ENCODE results near the gene RRP12.

The RRP12 gene

DNA sequence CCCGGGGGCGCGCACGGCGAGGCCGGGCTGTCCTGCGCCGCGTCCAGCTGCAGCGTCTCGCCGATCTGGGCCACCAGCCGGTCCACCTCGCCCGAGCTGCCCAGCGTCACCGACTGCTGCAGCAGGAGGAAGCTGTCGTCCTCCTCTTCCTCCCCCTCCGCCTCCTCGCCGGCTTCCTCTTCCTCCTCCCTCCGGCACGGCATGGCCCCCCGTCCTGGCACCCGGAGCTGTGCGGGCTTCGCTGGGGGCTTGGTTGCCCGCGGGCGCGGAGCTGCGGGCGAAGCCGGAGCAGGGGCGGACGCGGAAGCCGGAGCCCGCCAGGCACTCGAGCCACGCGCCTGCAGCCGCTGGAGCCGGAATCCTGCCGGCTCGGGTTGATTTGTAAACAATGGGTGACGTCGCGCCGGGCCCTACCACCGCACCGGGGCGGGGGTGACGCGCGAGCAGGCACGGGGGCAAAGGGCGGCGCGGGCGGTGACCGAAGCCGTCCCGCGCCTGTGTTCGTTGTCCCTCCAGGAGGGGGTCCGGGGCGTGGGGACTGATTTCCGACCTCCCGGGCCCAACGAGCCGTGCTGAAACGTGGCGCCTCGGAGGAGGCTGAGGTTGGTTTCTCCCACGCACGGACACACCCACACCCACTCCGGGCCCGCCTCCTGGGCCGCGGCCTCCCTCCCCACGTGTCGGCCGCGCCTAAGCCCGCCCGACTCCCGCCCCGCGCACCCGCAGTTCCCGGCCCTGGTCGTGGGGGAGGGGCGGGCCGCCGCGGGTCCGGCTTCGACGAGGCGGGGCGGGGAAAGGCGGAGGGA lies 66.6 kb downstream of the RRP12 start, which contains the start of gene FRAT2:
Gene FRAT2, minus strand, starts transcription at position 360 of the 806 bp plus-strand sequence. Its CDS starts 157 bp downstream, at position 203.
- Histone ChIP-seq H3K4me3 (ENCODE audit: low read length) (peak within 1 kb of the TSS; percentile 78), H3K9me3 (ENCODE audit: low read length) (no peaks in the 10 kb centered on the region), H2AFZ (ENCODE audit: low read depth, low read length) (peak within 1 kb of the TSS; percentile 72), H3K4me1 (ENCODE audit: insufficient read depth, low read length) (peaks cover 40% of the 10 kb centered on the region), H3K27me3 (ENCODE audit: insufficient read depth, low read length) (no peaks in the 10 kb centered on the region), H3K36me3 (ENCODE audit: insufficient read depth, low read length) (no peaks in the 10 kb centered on the region)

DNA sequence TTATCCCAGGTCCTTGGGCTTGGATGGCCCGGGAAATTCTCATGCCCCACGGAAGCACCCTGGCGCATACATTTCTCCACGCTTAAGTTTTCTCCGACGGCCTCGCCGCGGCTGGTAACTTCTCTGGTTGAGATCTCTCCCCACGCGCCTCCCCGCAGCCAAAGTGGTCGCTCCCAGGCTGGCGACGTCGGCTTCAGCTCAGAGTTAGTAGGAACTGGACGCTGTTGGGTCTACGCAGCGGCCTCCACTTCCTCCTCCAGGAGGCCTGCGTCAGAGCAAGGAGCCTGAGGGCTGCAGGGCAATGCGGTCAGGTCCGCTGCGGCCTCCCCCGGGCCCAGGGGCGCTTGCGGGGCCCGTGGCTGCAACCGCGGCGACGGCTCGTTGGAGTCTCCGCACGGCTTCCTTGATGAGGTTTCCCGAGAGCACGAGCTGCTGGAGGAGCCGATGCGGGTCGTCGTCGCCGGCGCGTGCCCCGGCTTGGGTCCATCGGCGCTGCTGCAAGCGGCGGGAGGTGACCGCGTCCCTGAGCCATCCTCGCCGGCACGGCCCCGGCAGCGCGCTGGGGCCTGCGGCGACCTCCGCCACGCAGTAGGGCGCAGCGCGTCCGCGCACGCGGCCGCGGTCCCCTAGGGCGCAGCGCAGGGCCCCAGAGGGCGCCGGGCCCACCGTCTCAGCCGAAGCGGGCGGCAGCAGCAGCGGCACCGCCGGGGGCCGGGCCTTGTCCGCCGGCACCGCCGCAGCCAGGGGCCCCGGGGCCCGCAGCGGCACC lies 67.4 kb downstream of the RRP12 start:
- Histone ChIP-seq H2AFZ (ENCODE audit: low read depth, low read length) (peak overlapping the region; percentile 50), H3K4me3 (ENCODE audit: low read length) (peak overlapping the region; percentile 78), H3K4me1 (ENCODE audit: insufficient read depth, low read length) (peaks cover 40% of the 10 kb centered on the region), H3K36me3 (ENCODE audit: insufficient read depth, low read length) (peaks cover 2% of the 10 kb centered on the region), H3K9me3 (ENCODE audit: low read length) (no peaks in the 10 kb centered on the region), H3K27me3 (ENCODE audit: insufficient read depth, low read length) (no peaks in the 10 kb centered on the region)

DNA sequence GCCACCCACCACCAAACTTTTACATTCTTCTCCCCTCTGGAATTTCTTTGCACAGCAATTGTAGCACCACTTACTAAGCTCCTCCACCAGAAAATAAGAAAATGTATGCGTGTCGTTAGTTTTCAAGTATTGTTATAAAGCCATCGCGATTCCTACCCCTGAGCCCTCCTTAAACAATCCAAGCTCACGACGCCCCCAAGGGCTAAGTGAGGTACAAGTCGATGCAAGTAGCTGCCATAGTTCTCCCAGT lies 67.9 kb downstream of the RRP12 start:
- Histone ChIP-seq H3K4me3 (ENCODE audit: low read length) (peak overlapping the region; percentile 78), H2AFZ (ENCODE audit: low read depth, low read length) (peak overlapping the region; percentile 50), H3K9me3 (ENCODE audit: low read length) (no peaks in the 10 kb centered on the region), H3K27me3 (ENCODE audit: insufficient read depth, low read length) (no peaks in the 10 kb centered on the region), H3K36me3 (ENCODE audit: insufficient read depth, low read length) (peaks cover 2% of the 10 kb centered on the region), H3K4me1 (ENCODE audit: insufficient read depth, low read length) (peaks cover 40% of the 10 kb centered on the region)

DNA sequence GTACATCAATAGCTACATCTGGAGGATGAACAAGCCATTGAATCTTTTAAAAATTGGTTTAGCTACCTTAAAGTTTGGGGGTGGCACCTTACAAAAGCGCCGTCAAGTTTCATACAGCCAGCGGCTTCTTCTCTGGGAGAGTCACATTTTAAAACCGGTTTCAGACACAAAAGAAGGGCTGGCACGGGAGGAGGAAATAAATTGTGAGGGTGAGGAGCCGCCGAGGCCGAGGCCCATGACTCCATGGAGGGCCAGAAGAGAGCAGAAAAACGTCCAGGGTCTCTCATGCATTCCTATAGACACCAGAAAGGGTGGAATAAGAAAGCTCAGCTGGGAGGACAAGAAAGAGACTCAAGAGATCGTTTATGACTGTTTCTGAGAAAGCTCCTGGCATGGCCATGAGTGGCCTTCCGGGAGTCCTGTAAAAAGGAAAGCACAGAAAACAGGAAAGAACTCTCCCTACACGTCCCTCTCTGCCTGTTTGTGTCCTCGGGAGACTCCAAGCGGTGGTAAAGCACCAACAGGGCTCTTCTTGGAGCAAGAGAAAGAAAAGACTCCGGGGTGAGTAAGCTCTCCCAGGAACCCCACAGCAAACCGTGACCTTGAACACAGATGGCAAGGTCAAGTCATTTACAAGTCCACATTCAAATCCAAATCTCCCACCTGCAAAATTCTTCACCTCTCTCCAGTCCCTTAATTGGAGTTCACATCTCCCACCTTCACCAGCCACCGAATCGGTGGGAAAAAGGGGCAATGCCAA lies 68.4 kb downstream of the RRP12 start:
- Histone ChIP-seq H3K4me3 (ENCODE audit: low read length) (peak overlapping the region; percentile 78), H2AFZ (ENCODE audit: low read depth, low read length) (no peak overlapping the region), H3K27me3 (ENCODE audit: insufficient read depth, low read length) (no peaks in the 10 kb centered on the region), H3K9me3 (ENCODE audit: low read length) (no peaks in the 10 kb centered on the region), H3K36me3 (ENCODE audit: insufficient read depth, low read length) (peaks cover 2% of the 10 kb centered on the region), H3K4me1 (ENCODE audit: insufficient read depth, low read length) (peaks cover 34% of the 10 kb centered on the region)

DNA sequence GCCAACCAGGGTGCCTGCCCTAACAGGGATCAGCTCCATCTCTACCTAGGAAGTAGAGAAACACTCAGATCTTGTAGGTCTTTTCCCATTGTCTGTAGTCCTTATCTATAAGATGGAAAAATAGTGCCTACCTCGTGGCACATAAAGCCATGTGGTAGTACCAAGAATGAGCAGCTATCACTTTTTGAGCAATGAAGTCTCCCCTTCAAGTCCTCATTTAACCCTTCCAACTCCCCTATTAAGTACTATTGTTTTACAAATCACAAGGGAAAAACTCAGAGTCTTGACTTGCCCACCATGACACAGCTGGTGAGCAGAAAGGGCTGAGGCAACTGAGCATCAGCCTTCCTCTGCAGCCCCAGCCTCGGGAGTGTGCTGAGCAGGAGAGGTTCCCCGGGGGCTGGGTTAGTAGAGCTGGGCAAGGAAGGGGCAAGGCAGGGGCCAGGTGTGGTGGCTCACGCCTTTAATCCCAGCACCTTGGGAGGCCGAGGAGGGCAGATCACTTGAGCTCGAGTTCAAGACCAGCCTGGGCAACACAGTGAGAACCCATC lies 69.9 kb downstream of the RRP12 start:
- Histone ChIP-seq H3K9me3 (ENCODE audit: low read length) (no peaks in the 10 kb centered on the region), H3K4me1 (ENCODE audit: insufficient read depth, low read length) (peaks cover 19% of the 10 kb centered on the region), H2AFZ (ENCODE audit: low read depth, low read length) (no peak overlapping the region), H3K36me3 (ENCODE audit: insufficient read depth, low read length) (peaks cover 2% of the 10 kb centered on the region), H3K4me3 (ENCODE audit: low read length) (no peak overlapping the region), H3K27me3 (ENCODE audit: insufficient read depth, low read length) (no peaks in the 10 kb centered on the region)

DNA sequence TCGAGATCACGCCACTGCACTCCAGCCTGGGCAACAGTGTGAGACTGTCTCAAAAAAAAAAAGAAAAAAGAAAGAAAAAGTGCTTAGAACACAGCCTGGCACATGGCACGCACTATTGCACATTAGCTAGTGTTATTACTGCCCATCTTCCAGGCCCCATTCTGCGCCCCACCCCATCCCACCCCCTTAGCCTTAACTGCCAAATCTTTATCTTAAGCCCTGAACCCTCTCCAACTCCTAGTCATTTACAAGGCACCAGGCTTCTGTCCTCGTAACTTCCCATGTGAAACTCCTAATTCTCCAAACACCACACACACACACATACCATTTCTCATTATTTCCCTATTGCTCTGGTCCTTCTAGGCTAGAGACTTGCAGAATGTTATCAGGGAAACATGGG lies 71.4 kb downstream of the RRP12 start:
- H2AFZ ChIP-seq (ENCODE audit: low read depth, low read length) = no peak overlapping the region
- H3K36me3 ChIP-seq (ENCODE audit: insufficient read depth, low read length) = peaks cover 2% of the 10 kb centered on the region
- H3K9me3 ChIP-seq (ENCODE audit: low read length) = no peaks in the 10 kb centered on the region
- peaks cover 15% of the 10 kb centered on the region for H3K4me1 ChIP-seq (ENCODE audit: insufficient read depth, low read length)
- H3K27me3 ChIP-seq (ENCODE audit: insufficient read depth, low read length) = no peaks in the 10 kb centered on the region
- no peak overlapping the region for H3K4me3 ChIP-seq (ENCODE audit: low read length)

DNA sequence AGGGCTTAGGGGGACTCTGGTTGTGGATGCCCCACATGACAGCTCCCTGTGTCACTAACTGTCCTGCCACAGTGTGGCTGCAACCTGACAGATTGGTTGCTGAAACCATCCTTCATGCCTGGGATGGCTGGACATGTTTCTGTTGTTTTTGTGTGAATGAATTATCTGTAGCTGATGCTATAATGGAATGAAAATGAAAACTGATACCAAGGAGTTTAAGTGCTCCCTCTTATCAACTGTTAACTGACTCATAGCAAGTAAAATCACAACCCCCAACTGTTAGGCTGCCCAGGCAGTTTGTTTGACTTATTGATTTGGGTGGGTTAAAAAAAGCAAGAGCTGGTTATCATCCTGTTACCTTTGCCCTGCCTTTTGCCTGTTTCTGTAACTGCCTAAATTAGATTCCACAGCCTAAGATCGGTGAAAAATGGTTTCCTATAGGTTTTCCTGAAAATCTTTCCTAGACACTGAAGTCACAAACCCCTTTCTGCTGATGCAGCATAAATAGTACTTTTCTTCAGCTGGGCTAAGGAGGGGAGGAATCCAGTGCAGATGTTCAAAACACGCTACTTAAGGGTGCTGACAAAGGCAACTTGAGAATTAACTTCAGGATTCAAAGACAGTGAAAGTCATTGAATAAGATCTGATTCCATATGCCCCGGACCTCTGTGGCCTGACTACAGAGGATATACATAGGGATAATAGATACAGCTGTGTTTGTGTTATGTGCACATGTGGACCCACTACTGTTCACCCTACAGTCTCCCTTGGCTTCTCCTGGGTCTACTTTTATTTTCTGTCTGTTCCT lies 72.3 kb downstream of the RRP12 start:
- Histone ChIP-seq H3K27me3 (ENCODE audit: insufficient read depth, low read length) (no peaks in the 10 kb centered on the region), H2AFZ (ENCODE audit: low read depth, low read length) (no peak overlapping the region), H3K4me1 (ENCODE audit: insufficient read depth, low read length) (peaks cover 15% of the 10 kb centered on the region), H3K9me3 (ENCODE audit: low read length) (no peaks in the 10 kb centered on the region), H3K4me3 (ENCODE audit: low read length) (no peak overlapping the region), H3K36me3 (ENCODE audit: insufficient read depth, low read length) (peaks cover 2% of the 10 kb centered on the region)

DNA sequence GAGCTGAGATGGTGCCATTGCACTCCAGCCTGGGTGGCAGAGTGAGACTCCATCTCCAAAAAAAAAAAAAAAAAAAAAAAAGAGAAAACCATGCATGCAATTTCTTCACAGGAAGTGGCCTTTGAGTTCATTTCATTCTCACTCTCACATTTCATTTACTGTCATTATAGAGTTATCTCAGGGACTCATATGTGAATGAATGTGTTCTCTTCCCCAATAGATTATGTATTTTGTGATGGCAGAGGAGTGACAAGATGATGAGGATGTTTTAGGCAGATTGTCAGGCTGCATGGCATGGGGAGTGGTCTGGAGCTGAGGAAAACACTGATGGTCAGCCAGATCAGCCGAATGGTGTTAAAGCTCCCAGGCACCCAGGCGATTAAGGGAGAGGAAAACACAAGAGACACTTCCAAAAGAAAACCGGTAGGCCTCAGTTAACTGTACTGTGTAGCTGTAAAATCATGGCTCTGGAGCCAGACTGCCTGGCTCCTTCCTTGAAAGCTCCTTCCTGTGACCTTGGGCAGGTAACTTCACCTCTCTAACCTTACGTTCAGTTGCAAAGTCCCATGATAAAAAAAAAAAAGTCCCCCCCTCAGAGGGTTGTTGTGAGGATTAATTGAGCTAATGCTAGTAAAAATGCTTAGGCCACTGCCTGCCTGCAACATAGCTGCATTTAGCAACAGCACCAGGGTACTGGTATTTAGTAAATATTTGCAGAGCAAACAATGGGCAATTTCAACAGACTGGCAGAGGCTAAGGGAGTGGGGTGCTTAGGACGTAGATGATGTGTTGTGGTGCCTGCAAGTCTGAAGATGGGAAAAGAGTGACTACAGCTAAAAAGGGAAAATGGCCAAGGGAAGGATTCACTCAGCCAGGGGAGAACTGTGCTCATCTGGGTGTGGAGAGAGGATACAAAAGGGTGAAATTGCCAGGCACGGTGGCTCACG lies 73.5 kb downstream of the RRP12 start:
- Histone ChIP-seq H3K9me3 (ENCODE audit: low read length) (no peaks in the 10 kb centered on the region), H3K4me1 (ENCODE audit: insufficient read depth, low read length) (peaks cover 9% of the 10 kb centered on the region), H3K27me3 (ENCODE audit: insufficient read depth, low read length) (no peaks in the 10 kb centered on the region)

DNA sequence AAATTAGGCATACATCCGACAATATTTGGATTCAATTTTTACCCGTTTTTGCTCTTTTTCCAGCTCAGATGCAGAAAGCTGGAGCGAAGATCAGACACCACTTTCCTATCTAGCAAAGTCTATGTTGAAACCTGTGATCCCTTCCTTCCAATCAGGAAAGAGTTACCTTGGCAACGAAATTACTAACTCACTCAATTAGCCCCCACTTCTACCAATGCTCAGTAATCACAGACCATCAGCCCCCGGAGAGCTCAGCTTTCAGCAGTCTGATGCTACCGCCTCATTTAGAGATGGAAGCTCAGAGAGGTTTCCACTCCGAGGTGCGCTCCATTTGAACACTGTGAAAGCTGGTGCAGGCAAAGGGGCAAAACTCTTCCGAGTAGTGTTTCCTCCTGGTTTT lies 75.4 kb downstream of the RRP12 start:
- no peaks in the 10 kb centered on the region for H3K27me3 ChIP-seq (ENCODE audit: insufficient read depth, low read length)
- peaks cover 7% of the 10 kb centered on the region for H3K4me1 ChIP-seq (ENCODE audit: insufficient read depth, low read length)
- no peak overlapping the region for H3K4me3 ChIP-seq (ENCODE audit: low read length)
- peaks cover 2% of the 10 kb centered on the region for H3K36me3 ChIP-seq (ENCODE audit: insufficient read depth, low read length)
- peaks cover 2% of the 10 kb centered on the region for H3K9me3 ChIP-seq (ENCODE audit: low read length)
- H2AFZ ChIP-seq (ENCODE audit: low read depth, low read length) = no peak overlapping the region

More for the DNA sequence above, 73.5 kb downstream of the RRP12 start:
- Histone ChIP-seq H3K4me3 (ENCODE audit: low read length) (no peak overlapping the region), H3K36me3 (ENCODE audit: insufficient read depth, low read length) (peaks cover 2% of the 10 kb centered on the region), H2AFZ (ENCODE audit: low read depth, low read length) (no peak overlapping the region)

DNA sequence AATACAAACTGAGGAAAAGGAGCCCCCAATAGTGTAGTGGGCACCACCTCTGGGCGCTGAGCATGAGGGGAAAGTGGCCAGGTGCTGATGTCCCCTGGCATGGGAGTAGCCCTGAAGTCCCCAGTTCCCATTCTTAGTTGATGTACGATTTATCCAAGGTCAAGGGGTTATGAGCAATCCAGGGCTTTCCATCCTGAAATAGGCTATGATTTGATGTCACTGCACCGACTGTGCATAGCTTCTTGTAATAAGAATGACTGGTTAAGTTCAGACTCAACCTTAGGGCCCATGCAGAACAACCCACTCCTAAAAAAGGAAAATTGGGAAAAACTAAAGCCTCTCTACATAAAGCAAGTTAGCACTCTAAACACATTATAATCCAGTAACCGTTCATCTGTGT lies 77.6 kb downstream of the RRP12 start:
- H3K27me3 ChIP-seq (ENCODE audit: insufficient read depth, low read length) = no peaks in the 10 kb centered on the region
- no peak overlapping the region for H2AFZ ChIP-seq (ENCODE audit: low read depth, low read length)
- H3K36me3 ChIP-seq (ENCODE audit: insufficient read depth, low read length) = no peaks in the 10 kb centered on the region
- peaks cover 2% of the 10 kb centered on the region for H3K9me3 ChIP-seq (ENCODE audit: low read length)
- no peak overlapping the region for H3K4me3 ChIP-seq (ENCODE audit: low read length)
- H3K4me1 ChIP-seq (ENCODE audit: insufficient read depth, low read length) = peaks cover 19% of the 10 kb centered on the region

DNA sequence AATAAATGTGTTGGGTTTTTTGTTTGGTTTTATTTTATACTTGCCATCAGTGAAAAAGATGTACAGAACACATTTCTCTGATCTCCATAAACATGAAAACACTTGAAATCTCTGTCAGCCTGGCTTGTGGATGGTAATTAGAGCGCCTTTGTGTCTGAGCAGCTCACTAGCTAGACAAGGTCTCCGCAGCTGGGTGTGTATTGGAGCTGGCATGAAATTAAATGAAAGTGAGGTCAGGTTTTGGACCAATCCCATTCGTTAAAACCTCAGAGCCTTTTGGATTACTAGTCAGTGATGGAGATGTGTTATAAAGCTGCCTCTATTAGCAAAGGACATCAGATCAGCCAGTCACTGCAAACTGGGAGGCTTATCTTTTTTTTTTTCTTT lies 79.3 kb downstream of the RRP12 start:
- Histone ChIP-seq H3K36me3 (ENCODE audit: insufficient read depth, low read length) (no peaks in the 10 kb centered on the region), H3K27me3 (ENCODE audit: insufficient read depth, low read length) (no peaks in the 10 kb centered on the region), H3K9me3 (ENCODE audit: low read length) (peaks cover 2% of the 10 kb centered on the region), H2AFZ (ENCODE audit: low read depth, low read length) (no peak overlapping the region), H3K4me1 (ENCODE audit: insufficient read depth, low read length) (peaks cover 20% of the 10 kb centered on the region), H3K4me3 (ENCODE audit: low read length) (no peak overlapping the region)
